CD4-positive, alpha-beta T cell treated with Interleukin-21 for 1 hour (primary cell): ENCODE data around the gene CERK.
"Not testable (repeated sequence)": the region's sequence is repeated elsewhere in the genome, so short reads cannot be mapped to it uniquely, and the experiment has no call there.

ENCODE experiments used
- DNase-seq: peaks from one replicate; pipeline ENCODE4 v3.0.0-alpha.2; 2020

Gene CERK

DNA sequence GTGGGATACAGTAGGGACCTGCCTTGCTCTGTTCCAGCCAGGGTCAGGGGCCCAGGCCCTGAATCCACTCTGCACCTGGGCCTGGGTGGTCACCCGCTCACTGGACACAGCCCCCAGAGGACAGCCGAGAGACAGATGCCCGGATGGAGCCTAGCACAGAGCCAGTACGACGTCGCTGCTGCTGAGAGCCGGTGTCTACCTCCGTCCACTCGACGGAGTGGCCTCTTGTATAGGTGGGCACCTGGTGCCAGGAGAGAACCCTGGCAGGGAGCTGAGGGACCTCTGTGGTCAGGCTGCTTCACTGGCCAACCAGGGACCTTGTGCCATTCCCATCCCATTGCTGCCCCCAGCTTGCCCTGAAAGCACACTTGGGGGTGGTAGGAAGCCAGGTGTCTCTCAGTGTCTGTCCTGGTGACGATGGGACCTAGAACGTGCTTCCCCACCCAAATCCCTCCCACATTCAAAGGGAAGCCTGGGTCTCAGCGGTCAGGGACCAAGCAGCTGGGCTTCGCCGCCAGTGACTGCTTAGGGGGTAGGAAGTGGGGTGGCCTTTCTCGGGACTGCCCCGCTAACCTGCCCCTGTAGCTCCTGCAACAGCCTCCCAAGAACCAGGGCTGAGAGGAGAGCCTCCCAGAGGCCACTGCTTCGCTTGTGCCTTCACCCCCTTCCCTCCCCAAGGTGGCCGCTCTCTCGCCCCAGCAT, 10.3 kb upstream of the CERK start:
- no peak for DNase-seq

DNA sequence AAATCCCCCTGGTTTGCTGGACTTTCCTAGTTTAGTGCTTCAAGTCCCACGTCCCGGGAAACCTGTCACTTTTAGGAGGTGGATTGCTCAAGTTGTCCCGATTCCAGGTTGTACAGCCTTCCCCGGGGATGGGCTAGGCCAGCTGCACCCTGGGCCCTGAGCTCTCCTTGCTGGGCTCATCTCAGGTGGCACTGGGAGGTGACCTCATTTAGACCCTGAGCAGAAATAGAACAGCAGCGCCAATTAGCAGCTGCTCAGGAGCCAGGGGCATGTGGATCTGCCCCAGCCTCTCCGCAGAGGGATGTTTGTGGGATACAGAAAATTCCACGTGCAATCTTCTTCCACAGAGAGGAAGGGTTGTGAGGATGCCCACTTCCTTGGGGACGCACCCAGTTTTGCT, 9.6 kb upstream of the CERK start:
- DNase-seq: no peak

DNA sequence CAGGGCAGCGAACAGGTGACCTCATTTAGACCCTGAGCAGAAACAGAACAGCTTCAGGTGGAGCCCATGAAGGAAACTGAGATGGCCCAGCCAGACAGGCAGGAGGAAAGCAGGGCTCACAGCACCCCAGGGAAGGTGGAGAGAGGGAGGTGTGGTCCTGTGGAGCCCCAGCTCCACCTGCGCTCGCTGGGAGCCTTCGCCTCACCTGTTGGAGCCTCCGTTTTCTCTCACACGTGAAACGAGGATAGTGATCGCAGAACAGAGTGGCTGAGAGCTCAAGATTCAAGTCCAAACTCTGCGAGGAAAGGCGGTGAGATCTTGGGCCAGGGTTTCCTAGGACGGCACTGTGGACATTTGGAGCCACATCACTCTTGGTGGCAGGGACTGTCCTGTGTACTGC, 8.6 kb upstream of the CERK start:
- no peak for DNase-seq

DNA sequence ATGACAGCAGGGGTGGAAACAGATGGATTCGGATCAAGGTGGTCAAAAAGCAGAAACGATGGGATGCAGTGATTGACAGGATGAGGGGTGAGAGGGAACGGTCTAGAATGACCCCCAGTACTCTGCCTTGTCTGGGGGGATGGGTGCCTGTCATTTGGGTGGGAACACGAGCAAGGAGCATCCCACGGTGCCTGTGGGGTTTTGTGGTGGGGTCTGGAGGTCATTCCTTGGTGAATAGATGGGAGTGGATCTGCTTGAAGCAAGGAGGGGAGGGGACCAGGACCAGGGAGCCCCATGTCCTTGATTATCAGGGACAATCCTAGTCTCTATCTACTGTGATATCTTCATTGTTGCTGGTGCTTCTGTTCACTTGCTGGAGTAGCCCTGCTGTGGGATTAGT, 8.1 kb upstream of the CERK start:
- no peak for DNase-seq

DNA sequence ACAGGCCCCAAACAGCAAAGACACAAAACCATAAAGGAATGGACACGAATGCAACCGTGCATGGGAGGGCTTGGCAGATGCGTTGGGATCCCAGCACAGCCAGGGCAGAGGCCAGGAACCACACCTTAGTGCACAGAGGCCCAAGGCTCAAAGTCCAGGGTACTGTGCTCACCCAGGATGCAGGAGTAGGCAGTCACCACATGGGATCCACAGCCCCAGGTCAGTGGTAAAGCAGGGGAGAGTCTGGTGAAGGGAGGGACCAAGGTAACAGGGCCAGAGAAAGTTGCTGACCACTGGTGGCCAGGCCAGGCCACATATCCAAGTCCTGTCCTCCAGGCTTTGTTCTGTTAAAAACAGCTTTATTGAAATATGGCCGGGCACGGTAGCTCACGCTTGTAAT, 6.5 kb upstream of the CERK start:
- no peak for DNase-seq

DNA sequence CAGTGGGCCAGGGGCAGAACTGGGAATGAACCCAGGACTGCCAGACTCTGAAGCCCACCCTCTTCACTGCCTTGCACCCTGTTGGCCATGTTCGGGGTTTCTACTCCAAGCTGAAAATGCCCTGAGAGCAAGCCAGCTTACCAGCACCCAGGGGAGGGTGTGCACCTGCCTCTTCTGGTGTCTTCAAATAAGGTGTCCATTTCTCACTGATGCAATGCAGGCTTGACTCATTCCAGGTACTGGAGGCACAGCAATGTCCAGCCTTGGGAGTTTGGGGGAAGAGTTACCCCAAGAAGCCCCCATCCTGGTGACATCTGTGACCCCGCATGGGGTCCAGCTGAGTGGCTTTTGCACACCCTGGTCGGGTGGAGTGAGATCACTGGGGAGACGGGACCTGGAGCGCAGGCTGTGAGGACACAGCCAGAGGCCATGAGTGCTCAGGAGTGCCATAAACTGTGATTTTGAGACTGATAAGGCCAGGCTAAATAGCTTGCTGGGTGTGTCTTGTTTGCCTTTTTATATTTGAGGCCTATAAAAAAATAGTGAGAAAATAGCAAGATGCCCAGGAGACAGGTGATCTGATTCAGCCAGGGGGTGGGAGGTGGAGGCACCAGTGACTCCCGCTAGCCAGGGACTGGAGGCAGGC, 4.6 kb upstream of the CERK start:
- no peak for DNase-seq

DNA sequence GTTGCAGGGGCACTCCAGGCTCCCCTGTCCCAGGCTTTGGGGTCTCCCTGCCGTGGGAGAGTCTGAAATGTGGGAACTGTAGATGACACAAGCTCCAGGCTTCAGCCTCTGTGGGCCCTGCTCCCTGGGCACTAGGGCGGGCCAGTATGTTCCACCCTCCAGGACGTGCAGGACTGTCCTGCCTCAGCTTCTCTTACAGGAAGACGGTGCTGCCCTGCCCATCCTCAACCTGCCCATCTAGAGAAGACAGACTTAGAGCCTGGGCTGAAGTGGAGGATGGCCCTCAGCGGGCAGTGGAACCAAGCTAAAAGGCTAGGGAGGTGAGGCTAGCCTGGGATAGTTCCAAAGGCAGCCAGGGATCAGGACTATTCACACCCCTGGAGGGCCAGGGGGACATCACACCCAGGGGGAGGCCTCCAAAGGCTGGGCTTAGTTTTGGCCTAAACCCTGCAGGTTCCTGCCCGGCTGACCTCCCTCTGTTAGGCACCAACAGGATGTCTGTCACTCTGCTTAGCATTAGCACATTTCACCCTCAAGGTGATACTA, 4.0 kb upstream of the CERK start:
- DNase-seq: no peak

DNA sequence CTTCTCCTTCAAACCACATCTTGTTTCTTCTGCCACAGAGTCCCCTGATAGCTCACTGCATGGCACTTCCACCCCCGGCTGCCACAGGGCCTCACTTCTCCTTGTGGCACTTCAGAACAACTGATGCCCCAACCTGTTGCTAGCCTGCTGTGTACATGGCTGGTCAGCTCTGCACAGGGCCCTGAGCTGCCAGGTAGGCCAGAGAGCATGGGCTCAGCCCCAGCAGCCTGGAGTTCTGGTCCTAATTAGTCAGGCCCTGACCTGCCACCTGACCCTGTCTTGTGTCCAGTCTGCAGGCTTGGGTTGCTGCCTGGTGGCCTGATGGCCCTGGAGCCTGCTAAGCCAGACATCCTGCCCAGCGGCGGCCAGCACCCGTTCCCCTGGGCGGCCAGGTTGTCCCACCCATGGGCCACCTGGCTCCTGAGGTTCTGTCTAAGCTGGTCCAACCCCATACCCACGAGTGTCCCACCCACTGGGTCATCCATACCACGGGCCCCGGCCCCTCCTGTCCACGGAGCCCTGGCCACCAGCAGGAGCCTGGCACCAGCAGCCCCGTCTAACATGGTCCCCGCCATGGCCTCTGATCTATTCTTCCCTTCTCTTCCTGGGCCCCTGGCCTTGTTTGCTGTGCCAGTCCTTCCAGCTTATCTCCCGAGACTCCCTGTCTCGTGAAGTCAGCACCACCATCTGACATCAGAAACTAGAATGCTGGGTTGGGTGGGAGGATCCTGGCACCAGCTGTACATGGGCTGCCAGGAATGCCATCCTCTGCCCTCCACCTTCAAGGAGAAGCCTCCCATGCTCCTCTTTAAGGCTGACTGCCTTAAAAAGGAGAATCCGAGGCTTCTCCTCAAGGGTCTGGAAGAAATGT, 3.1 kb upstream of the CERK start:
- DNase-seq: no peak

DNA sequence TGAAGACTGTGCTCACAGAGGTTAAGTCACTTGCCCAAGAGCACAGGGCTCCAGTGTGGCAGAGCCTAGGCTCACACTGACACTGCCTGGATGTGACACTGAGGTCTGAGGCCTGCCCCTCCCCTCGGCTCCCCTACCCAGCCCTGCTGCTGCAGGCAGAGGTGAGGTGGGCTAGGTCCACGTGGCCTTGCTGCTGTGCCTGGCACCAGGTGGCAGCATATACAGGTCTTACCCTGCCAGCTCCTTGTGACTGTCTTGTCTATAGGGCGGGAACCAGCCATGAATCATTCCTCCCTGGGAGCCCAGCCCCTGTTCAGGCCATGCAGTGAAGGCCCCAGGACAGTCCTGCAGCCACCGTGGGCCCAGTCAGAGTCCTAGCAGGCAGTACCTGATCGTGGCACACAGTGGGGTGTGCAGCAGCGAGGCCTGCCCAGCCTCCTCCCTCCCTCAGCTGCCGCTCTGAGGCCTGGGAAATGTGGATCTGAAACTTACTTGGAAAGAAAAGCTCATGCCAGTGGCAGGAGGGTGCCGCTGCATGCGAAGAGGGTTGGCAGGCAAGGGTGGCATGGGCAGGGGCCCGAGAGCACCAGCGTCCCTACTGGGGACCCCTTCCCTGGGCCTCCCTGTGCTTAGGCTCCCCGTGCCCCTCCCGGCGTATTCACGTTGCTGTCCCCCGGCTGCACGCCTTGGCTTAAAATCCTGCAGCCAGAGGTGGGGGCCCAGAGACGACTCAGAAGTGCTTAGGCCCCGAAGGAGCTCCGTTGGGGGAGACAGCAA, 1.2 kb upstream of the CERK start:
- DNase-seq: peak; percentile 78

DNA sequence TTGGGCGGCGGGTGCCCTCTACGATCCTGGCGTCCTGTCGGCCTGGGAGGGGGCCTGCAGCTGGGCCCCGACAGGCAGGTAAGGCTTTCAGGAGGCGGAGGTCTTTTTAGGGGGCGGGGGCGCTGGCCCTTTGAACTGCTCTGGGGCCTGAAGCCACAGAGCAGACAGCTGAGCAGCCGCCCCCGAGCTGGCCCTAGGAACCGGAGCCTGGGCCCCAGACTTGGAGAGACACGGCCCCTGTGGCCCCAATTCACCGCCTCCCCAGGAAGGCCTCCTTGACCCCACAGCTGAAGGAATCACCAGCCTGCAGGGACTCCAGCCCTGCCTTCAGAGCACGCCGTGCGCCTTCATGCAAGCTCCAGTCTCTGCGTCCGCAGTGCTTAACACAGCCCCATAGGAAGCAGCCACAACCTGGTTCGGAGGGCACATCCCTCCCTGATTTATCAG, 618 bp upstream of the CERK start:
- DNase-seq: no peak

DNA sequence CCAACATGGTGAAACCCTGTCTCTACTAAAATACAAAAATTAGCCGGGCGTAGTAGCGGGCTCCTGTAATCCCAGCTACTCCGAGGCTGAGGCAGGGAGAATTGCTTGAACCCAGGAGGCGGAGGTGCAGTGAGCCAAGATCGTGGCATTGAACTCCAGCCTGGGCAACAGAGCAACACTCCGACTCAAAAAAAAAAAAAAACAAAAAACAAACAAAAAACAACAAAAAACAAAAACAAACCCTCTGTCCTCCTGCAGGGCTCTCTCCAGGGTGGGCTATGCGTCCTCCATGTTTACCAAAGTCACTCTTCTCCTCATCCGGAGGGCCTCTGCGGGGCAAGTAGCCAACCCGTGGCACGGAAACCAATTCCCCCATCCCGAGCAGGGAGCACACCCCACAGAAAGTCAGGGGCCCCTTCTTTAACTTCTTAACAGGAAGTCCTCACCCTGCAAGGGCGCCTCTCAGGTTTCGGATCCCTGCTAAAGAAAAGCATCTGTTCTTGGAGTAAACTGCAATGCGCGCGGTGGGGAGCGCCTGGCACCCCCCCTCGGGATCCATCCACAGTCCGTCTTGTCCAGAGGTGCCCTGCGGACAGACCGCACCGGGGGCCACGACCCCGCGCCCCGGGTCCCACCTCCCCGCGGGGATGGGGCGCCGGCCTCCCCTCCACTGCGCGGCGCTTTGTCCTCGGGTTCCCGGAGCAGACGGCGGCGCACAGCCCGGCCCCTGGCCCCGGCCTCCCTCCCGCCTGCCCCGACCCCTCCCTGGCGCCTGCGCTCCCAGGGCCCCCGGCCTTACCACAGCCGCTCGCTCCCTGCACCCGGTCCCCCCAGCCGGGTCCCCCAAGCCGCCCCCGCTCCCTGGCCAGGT, 712 bp downstream of the CERK start:
- peak; percentile 50 for DNase-seq

DNA sequence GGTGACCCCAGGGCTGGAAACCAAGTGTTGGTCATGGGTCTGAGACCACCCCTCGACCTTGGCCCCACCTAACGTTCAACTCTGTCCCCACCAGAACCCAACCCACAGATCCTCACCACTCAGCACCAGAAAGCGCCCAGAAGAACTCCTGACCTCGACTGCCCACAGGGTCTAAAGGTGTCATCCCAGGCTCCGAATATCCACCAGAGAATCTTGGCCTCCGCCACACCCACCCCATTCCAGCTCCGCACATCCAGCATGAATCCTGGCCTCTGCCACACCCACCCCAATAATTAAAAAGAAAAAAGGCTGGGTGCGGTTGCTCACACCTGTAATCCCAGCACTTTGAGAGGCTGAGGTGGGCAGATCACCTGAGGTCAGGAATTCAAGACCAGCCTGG, 1.3 kb downstream of the CERK start:
- DNase-seq: no peak

DNA sequence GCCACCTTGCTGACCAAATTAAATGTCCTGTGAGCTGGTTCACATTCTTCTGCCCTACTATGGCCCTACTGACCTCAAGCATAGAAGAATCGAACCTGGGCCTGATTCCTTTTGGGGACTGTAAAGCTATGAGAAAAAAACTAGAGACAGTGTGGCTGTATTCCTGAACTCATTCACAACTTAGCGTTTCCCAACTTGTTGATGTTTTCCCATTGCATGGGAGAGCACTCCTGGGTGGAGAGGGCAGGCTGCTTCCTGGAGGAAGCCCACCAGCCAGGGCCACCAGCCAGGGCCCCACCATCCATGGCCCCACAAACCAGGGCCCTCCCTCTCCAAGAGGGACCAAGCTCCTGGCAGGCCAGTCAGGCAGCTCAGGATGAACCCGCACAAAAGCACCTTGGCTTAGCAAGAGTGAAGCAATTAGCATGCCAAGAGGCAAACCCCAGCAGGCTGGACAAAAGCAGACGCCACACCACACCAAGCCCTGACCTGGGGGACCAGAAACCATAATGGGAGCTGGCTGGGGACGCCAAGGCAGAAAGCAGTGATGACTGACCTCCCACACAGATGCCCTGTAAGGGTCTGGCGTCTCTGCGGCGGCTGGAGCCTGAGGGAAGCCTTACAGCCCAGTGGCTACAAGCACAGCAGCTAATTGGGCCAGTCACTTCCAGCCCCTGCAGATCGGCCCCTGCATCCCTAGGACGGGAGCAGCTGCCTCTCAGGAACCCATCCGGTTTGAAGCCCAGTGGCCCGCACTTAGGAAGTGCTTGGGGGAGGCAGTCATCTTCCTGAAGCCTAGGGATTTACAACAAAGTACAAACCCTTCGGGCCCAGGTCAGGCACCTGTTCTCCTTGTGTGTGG, 2.1 kb downstream of the CERK start:
- DNase-seq: no peak

DNA sequence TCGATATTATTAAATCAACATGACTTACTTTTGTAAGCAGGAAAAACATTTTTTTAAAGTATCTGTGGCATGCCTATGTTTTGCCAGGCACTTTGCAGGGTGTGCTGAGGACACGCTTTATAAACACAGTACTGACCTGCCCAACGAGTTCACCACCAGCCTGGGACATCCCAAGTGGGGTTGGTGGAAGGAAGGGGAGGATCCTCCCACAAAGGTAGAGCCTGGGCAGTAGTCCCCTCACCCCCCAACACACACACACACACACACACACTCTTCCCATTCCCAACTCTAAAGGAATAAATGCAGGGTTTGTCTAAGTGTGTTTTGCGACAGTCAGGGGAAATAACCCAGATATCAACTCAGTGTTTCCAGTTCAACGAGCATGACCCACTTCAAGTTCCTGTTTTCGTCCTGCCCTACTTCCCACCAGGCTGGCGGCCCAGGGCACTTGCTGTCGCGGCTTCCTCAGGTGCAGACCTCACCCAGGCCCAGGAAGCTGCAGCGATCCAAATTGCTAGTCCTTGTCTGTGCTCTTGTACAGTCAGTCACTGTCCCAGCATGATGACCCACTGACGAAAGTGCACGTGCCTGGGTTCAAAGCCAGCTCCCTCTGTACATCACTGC, 3.1 kb downstream of the CERK start:
- DNase-seq: peak; percentile 77

DNA sequence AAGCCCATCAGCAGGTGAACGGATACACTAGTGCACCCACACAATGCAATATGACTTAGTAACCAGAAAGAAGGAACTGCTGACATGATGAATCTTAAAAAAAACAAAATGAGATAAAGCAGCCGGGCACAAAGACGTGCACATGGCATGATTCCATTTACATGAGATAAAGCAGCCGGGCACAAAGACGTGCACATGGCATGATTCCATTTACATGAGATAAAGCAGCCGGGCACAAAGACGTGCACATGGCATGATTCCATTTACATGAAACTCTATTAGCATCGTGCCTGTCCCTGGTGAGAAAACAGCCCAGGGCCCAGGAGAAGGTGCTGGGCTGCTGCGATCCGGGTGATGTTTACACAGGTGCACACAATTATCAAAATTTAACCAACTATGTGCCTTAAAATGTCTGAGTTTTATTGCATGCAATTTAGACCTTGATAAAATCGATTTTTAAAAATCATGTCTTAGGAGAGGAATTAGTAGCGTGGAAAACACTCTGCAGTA, 3.8 kb downstream of the CERK start:
- not testable (repeated sequence) for DNase-seq

DNA sequence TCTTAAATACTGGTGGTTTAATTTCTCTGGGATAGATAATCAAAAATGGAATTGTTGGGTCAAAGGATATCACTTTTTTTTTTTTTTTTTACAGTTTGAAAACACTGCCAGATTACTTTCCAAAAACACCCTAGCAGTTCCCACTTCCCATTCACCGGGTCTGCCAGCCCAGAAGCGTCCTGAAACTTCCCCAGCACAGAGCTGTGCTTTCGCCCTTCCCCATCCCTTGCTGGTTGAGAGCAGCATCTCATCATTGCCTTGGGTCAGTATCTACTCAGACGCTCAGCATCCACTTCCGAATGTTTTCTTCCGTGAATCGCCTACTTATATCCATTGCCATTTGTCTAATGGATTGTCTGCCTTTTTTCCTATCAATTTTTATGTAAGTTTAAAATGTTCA, 5.5 kb downstream of the CERK start:
- DNase-seq: no peak

DNA sequence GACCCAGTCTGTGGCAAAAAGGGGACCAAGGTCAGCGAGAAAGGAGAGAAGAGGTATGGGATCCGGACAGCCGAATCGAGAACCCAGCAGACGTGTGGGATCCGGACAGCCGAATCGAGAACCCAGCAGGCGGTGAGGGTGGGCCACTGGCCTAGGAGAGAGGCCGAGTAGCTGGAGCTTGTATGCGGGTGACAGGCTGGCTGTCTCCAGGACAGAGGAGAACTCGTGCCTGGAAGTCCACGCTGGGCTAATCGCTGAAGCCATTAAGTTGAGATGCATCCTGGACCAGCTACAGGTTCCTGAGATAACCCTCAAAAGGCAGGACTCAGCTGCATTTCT, 6.0 kb downstream of the CERK start:
- DNase-seq: no peak

DNA sequence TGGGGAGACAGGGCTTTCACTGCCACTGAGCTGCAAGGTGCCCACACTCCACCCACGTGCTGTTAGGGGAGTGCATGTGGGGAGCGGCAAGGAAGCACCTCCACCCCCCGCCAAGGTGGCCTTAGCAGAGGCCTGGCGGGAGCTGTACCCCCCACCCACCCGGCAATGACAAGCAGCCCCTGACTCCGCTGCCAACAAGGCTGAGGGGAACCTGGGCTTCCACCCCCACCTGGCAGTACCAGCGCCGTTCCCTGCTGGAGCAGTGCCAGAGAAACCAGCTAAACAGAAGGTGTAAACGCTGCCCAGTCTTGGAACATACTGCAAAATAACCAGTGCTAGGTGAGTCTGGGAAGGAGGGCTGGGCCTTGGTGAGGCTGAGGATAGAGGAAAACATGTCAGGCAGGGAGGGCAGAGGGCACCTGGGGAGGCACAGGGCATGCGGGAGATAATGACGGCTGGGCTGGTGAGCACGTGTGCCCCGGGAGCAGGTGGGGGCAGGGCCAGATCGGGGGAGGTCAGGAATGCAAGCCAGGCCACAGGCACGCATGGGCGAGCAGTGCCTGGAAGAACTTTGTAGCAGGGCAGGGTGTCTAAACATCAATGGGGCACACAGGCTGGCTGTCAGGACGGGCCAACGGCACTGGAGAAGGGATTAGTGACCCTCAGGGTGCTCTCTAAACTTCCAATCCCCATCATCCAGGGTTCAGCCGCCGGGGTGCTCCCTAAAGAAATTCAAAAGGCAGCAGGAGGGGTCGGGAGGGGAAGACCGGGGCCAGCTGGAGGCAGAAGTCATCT, 6.6 kb downstream of the CERK start:
- no peak for DNase-seq

DNA sequence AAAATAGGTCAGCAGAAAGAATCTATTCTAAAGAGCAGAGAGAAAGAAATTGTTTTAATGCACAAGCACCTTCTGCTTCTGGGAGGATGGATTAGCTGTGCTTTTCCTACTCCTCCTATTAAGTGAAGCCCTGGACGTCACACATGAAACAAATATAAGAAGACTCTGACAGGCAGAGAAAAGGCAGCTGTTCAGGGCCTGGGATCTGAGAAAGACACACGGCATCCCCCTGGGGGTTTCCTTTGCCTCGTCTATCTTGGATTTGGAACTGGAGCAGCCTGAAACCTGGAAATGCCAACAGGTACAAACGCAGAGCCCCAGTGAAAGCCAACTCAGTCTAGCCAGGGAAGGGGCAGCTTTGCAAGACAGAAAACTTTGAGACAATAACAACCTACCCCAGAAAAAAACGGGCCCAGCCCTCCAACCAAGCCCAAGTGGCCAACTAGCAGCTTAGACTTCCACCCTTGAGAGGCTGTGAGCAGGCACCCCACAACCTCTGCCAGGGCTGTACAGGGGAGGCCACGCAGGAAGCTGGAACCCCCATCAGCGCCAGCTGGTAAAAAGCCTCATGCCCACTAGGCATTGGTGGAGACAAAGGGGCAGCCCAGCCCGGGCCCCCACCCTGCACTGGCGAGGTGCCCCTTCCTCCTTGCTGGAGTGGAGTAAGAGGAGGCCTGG, 7.3 kb downstream of the CERK start:
- no peak for DNase-seq
